OCI-M2 (cell line): ENCODE results near the gene AGAP1.
A peak's percentile ranks its signal among the peaks of the same experiment; 100 is the strongest.

Experiments
- DNase-seq: peaks from one replicate; lab custom pipeline; 2025; ENCODE audit not compliant: unreplicated experiment; lab: John Stamatoyannopoulos, UW

The AGAP1 gene

GRCh38 chr2:236173036-236173728, 679.3 kb downstream of the AGAP1 start:
- DNase-seq = no peak

- DNase-seq = no peak
Measured at GRCh38 chr2:236173729-236174607, 680.1 kb downstream of the AGAP1 start.

- DNase-seq = no peak
Measured at GRCh38 chr2:236175548-236176150, 681.8 kb downstream of the AGAP1 start.

GRCh38 chr2:236176417-236176816, 682.6 kb downstream of the AGAP1 start:
- DNase-seq = no peak

- DNase-seq = no peak
Measured at GRCh38 chr2:236176951-236177350, 683.1 kb downstream of the AGAP1 start.

- no peak for DNase-seq
Measured at GRCh38 chr2:236177604-236177966, 683.7 kb downstream of the AGAP1 start.

- no peak for DNase-seq
Measured at GRCh38 chr2:236177967-236178889, 684.4 kb downstream of the AGAP1 start.

GRCh38 chr2:236178890-236179235, 685.0 kb downstream of the AGAP1 start:
- DNase-seq = no peak

- DNase-seq = no peak
Measured at GRCh38 chr2:236179236-236180075, 685.6 kb downstream of the AGAP1 start.

- DNase-seq = no peak
Measured at GRCh38 chr2:236180076-236180816, 686.4 kb downstream of the AGAP1 start.

- DNase-seq = peak; percentile 3
Measured at GRCh38 chr2:236180831-236181453, 687.1 kb downstream of the AGAP1 start.
